GM19023 (cell line): ENCODE measurements around the gene MCF2L2.
"Not testable (repeated sequence)": the region's sequence is repeated elsewhere in the genome, so short reads cannot be mapped to it uniquely, and the experiment has no call there.

Experiments used
- ATAC-seq: cut with Tn5 transposase; IDR thresholded peaks from one replicate; pipeline ENCODE4 v1.9.1; 2021; ENCODE audit warnings: mild to moderate bottlenecking, moderate library complexity; ENCODE audit not compliant: unreplicated experiment

Gene MCF2L2

GRCh38 chr3:183252118-183252782 is 176.2 kb downstream of the MCF2L2 start:
- no peak for ATAC-seq

DNA sequence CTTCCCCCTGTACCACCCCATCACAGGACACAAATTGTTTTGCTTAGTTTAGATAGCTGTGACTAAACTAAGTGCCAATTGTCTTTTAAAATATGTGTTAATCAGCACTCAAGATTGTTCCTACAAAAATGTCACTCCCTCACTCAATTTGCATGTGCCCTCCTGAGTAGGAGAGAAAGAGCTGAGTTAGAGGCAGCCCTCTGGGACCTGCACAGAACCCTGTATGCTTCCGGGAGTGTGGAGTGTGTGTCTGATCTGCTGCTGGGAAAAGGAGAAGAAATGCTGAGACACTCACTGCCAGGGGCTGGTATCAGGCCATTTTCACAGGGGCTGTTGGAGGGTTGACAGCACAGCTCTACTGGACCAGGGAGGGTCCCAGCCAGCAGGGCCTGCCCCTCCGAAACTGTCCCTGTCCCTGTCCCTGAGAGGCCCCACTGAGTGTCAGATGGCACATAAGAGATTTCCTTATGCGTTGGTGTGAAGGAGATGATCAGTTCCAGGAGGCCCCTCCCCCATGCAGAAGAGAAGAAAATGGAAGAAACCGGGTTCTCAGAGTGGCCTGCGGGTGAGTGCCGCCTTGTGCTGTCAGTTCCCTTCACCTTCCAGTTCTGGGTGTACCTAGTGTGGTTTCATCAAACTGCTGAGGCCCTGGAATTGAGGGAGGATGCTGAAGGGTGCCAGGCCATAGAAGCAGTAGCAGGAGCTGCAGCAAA is 179.3 kb downstream of the MCF2L2 start:
- ATAC-seq = no peak

DNA sequence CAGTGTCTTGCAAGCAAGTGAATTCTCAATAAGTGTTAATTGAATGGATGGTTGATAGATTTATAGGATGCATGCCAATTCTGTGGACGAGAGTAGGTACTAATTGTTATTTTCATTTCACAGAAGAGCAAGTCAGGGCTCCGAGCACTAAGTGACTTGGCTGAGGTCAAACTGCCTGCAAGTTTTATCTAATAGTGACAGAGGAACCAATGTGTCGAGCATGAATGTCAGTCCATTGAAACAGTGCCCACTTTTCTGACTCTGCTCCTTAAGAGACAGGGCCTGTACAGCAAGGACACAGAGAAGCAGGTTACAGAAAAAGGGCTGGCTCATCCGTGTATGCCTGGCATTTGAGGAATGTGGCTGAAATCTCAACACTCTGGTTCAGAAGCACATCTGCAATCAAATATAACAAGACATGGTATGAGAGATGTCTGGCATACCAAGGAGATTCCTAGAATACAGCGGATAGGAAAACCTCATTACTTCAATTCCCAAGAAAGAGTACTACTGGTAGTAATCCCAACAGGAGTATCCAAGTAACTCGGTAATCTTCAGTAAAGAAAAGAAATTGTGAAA is 181.3 kb downstream of the MCF2L2 start:
- ATAC-seq = no peak

DNA sequence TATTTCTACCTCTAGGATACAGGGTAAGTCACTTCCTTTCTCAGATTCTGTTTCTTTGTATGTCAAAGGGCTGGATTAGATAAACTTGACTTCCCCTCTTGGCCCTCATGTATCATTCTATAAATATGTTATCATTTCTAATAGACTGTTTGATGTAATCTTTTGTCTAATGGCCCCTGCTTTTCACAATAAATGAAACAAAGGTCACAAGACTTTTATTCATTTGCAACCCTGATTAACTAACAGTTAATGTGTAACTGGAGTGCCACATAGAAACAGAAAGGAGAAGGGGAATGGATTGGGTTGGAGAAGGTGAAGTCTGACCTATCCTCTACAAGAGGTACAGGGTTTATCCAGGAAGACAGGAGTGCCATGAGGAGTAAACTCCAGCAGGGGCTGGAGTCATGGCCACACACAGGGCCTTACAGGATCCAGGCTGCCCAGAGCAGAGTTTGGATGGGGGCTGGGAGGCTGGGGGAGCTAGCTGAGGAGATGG is 183.4 kb downstream of the MCF2L2 start:
- no peak for ATAC-seq

DNA sequence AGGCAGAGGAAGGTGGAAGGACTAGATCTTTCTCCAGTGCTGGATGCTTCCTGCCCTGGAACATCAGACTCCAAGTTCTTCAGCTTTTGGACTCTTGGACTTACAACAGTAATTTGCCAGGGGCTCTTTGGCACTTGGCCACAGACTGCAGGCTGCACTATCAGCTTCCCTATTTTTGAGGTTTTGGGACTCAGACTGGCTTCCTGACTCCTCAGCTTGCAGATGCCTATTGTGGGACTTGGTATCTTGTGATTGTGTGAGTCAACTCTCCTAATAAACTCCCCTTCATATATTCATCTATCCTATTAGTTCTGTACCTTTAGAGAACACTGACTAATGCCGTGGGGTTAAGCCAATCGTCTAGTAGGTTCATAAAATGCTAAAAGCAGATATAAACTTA is 184.2 kb downstream of the MCF2L2 start:
- ATAC-seq = no peak

DNA sequence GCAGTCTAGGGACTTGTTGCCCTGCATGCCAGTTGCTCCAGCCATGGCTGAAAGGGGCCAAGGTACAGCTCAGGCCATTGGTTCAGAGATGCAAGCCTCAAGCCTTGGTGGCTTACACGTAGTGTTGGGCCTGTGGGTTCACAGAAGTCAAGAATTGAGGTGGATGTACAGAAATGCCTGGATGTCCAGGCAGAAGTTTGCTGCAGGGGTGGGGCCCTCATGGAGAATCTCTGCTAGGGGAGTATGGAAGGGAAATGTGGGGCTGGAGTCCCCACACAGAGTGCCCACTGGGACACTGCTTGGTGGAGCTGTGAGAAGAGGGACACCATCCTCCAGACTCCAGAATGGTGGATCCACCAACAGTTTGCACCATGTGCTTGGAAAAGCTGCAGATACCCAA is 186.0 kb downstream of the MCF2L2 start:
- ATAC-seq = no peak

DNA sequence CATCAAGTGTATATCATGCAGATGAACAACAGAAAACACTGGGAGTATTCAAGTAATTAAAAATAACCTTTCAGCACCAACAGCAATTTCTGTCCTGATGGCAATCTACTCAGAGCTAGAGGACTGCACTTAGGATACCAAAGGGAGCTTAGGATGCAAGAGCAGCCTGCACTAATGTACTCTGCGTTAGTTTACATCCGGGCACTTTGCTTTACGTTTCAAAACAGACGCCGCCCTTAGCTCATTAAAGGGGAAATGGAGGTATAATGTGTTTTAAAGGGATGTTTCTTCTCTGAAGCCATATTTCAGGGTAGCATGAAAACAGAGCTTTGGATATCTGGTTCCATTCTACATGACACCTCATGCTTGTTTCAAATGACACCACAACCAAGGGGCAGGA is 189.4 kb downstream of the MCF2L2 start:
- no peak for ATAC-seq

DNA sequence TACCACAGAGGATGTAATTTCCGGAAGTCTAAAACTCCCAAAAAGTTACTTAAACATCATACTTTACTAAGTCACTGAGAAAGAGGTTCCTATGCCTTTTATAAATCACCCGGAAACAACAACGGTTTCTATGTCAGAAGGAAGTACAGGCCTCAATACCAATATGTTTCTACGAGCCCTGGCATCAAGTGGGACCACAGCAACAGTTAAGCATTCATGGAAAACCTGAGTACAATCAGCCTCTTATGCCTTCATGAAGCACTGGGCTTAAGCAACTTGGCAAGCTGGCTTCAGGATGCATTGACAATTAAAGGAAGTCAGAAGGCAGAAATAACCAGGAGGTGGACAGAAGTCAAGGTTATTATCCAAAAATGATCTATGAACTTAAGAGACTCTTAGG is 194.5 kb downstream of the MCF2L2 start:
- no peak for ATAC-seq

- no peak for ATAC-seq
These were observed 197.6 kb downstream of the MCF2L2 start for GRCh38 chr3:183230826-183231225.

DNA sequence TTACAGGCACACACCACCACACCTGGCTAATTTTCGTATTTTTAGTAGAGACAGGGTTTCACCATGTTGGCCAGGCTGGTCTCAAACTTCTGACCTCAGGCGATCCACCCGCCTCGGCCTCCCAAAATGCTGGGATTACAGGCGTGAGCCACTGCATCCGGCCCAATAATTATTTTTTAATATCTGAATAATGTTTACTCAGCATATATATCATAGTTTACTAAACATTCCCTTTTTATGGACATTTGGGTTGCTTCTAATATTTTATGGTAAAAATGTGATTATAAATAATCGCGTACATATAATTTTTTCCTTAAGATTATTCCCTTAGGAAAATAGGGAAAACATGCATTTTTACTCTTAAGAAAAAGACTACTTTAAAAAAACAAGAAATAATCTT is 198.2 kb downstream of the MCF2L2 start:
- ATAC-seq = not testable (repeated sequence)

DNA sequence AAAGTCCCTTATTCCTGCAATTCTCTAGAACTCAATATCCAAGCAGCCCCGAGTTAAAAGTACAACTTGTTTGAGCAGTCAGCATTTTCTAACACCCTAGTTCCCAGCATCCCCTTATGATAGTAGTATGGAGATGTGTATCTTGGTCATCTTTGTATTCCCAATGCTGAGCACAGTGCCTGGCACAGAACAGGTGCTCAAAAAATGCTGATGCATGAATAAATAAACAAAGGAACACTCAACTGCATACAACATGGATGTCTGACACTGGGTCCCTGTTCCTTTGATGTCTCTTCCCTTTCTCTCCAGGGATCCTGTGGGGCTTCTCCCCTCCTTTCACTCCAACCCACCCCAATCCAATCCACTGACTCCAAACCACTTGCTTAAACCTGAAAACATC is 199.2 kb downstream of the MCF2L2 start:
- ATAC-seq = no peak

DNA sequence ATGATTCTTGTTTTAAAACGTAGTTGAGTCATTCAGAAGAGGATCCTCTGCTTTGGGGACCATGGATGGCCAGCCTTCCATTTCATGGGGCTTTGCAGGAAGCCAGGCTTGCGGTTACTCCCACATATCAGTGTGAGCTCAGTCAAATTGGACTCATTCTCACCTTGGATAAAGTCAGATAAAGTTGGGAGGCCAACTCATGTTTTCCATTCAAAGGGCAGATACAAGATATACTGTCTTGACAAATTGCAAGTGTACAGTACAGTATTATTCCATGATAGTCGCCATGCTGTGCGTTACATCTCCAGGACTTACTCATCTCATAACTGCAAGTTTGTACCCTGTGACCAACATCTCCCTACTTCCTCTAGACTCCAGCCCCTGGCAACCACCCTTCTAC is 200.8 kb downstream of the MCF2L2 start:
- no peak for ATAC-seq

DNA sequence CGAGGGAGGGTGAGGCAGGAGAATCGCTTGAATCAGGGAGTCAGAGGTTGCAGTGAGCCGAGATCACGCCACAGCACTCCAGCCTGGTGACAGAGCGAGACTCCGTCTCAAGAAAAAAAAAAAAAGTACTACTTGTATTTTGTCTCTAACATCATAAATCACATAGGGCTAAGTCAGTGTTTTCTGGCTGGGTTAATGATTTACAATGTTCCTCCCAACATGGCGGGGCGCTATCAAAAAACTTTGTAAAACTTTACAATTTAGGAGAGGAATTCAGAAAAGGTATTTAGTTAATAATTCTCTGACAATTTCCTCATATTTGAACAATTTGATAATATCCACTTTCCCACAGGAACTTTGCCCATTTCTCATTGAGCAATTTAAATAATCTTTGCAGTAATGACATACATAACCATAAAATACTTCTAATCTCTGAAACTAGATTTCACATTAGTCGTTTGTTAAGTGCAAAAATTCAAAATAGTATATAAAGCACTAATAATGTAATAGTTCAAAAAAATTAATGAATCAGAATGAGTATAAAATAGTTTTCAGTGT is 202.0 kb downstream of the MCF2L2 start:
- no peak for ATAC-seq

DNA sequence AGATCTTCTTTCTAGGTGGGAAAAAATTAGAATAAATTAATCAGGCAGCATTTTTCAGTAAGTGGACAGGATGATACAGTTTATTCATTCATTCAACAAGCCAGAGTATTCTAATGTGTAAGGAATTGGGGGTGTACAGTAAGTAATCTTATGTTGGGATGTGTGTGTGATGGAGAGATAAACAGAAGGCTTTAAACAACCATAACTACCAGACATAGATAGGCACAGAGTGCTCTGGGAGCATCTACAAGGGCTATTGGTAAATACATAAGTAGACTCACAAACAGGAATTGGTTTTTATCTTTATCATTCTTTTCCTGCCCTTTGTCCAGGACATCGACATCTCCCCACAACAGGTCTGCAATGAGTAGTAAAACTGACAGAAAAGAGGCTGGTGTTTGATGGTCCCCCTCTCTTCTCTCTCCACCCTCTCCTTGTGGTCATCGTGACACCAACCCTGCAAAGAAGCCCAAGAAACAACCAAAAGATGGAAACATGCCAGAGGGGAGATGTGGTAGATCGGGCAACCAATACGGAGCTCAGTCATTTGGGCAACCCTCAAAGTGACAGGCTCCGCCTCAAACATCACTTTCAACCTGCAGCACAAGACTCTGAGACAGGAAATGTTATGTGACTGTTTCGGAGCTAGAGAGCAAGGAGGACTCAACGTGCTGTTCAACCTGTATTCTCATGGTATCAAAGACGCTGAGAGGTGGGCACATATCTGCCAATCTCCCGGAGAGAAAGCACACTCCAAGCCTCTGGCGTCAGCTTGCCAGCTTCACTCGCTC is 204.0 kb downstream of the MCF2L2 start:
- no peak for ATAC-seq

DNA sequence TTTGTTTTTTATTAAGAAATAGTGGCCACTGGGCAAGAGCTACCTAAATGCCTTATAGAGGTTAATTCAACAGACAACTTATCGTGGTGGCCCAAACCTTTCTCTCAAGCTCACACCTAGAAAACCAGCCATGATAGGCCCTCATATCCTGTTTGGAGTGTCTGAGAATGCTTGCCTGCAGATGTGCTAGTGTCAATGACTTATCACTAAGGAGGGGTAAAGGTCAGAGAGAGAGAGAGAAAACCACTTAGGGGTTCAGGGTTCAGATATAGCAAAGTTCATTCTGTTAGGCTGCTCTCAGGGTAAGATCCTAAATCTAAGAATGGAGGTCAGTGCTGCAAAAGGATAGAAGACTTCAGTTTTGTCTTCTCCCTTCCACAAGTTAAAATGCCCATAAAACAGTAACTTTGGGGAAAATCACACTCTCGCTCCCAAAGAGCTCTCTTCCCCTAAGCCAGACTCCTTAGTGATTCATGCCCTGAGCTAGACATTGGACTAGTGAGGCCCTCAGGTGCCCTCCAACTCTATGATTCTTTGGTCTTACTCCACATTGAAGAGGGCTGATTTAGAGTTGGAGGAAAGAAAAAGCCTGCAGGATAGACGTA is 205.7 kb downstream of the MCF2L2 start:
- no peak for ATAC-seq

DNA sequence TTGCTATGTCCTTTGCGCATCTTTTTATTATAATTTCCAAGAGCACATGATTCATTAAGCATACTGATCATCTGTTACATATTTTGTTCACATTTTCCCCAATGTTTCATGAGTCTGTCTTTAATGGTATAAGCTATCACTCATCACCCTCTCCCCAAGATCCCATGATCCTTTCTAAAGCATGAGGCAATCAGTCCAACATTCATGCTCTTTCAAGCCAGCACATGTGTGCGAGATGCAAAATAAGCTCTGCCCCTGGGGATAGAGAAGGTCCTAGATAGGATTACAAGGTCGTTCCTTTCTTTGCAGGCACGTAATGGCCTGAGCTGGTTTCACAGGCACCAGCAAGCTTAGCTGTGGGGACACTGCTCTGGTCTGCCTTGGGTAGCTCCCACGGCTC is 207.6 kb downstream of the MCF2L2 start:
- ATAC-seq = no peak

GRCh38 chr3:183218826-183219225 is 209.6 kb downstream of the MCF2L2 start:
- no peak for ATAC-seq

DNA sequence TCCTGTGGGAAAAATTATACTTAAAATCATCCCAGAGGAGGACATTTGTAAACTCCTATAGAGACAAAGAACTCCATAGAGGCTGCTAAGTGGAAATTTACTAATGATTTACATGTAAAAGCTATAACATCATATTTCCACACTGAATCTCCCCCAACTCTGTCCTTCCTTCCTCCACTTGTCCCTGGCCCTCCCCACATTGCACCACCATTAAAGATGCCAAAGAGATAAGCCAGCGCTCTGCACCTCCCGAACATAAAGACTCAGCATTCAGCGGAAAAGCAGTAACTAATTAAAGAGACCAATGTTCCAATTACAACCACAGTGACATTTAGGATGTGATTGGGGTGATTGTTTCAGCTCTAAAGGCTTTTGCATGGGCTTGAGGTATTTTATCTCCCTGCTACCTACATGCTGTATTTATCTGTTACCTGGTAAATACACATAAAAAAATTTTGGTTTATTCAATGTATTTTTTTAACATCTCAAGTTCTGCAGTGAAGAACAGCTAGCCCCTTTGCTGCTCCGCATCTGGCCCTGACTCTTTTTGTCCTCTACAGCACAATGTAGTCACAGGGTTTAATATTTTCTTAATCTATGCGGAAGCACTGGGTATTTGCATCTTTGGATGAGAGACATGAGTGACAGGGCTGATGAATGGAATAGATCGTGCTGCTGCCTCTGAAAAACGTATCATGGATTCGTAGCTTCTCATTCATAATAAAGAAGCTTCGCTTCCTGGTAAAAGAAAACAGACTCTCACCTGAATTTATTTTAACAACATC is 210.7 kb downstream of the MCF2L2 start:
- no peak for ATAC-seq

- no peak for ATAC-seq
These were observed 212.7 kb downstream of the MCF2L2 start for GRCh38 chr3:183215591-183216202.

GRCh38 chr3:183214277-183214612 is 214.2 kb downstream of the MCF2L2 start:
- no peak for ATAC-seq
